Measurements from ENCODE around the gene RAB37. TPM values are rescaled to one million over a fixed set of nuclear protein-coding genes. Genes with fewer than 3 reads are reported as not detected.

Gene RAB37
- total RNA-seq, 1 donor = 79.7 TPM

DNA sequence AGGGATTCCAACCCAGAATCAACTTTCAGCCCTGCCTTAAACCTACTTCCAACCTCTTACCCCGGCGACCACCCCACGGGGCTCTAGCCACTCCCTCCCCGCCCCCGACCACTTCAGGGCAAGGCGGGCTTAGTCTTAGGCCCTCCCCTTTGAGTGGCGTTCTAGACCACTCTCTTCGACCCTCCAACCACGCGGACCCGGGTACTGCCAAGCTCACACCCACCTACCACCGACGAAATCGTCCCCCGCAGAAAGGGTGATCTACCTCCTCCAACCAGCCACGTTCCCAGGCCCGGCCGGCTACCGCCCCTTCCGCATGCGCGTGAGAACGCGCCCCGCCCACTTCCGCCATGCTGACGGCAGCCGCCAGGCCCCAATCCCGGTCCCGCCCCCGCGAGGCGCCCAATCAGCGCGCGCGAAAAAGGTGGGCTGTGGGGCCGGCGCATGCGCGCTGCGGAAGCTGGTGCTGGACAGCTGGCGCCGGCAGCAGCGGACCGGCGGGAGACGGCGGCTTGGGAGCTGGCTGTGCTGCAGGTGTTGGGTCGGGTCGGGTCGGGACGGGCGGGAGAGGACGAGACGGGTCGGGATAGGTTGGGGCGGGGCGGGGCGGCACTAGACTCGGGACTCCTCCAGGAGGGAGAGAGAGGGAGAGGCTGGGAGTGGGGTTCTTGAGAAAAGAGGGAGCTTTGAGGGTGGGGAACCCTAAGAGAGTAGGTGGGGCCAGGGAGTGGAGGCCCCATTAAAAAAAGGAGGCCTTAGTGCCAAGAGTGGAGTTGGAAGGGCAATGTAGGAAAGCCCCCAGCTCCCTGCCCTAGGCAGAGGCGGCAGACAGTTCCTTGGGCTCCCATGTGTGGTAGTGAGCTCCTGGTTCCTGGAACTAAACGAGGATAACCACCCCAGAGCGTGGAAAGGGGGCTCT is 39.2 kb downstream of the RAB37 start, which contains the start of gene NAT9:
NAT9 (minus strand) TSS at position 302 of the 919 bp plus-strand sequence. CDS start 647 bp downstream, outside the sequence.
- DNase-seq (ENCODE audit: low read depth in 2 of 3, low spot score in 2 of 3) = peak; percentile 96 to 98 (median 97)

DNA sequence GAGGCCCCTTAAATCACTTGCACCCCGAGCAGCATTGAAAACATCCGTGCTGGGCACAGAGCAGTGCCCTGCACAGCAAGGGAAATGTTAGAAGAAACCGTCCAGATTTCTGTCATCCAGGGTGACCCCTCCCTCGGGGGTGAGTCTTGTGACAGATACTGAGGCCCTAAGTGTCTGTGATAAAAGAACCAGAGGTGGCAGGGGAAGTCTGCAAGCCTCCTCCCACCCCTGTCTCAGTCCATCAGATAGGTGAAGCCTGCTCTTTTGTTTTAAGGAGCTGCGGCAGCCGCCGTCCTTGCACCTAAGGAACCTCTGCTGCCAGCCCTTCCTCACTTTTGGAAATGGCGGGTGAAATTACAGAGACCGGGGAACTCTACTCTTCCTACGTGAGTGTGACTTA is 39.9 kb downstream of the RAB37 start:
- DNase-seq (ENCODE audit: low read depth in 2 of 3, low spot score in 2 of 3) = no peak

- no peak for DNase-seq (ENCODE audit: low read depth in 2 of 3, low spot score in 2 of 3)
Observed at GRCh38 chr17:74777901-74778515, 41.0 kb downstream of the RAB37 start.

GRCh38 chr17:74778960-74779359 is 41.9 kb downstream of the RAB37 start:
- DNase-seq (ENCODE audit: low read depth in 2 of 3, low spot score in 2 of 3) = no peak

DNA sequence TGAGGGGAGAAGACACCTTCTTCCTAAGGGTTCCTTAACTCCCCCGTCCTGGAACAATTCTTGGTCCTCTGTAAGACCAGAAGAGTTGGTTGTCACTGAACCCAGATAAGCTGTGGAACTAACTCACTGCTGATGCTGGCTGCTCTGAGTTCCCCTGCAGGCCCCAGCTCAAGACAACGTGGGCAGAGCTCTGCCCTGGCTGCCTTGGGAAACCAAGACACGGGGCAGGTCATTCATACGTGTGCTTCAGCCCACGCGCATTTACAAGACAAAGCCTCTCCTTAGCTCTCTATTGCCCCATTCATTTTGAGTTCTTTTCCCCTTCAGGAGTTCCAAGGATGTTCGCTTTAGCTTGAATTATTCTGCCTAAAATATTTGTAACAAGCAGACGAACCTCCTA is 42.4 kb downstream of the RAB37 start:
- DNase-seq (ENCODE audit: low read depth in 2 of 3, low spot score in 2 of 3) = no peak

- DNase-seq (ENCODE audit: low read depth in 2 of 3, low spot score in 2 of 3) = peak in 2 of 3 donors; percentile 92 to 97
Observed at GRCh38 chr17:74779948-74780400, 42.9 kb downstream of the RAB37 start.

GRCh38 chr17:74780443-74781238 is 43.6 kb downstream of the RAB37 start:
- peak in 2 of 3 donors; percentile 68 to 80 for DNase-seq (ENCODE audit: low read depth in 2 of 3, low spot score in 2 of 3)

- no peak for DNase-seq (ENCODE audit: low read depth in 2 of 3, low spot score in 2 of 3)
Observed at GRCh38 chr17:74782571-74782970, 45.5 kb downstream of the RAB37 start.

GRCh38 chr17:74784125-74784810 is 47.2 kb downstream of the RAB37 start:
- DNase-seq (ENCODE audit: low read depth in 2 of 3, low spot score in 2 of 3) = peak in 1 of 3 donors; percentile 58

- DNase-seq (ENCODE audit: low read depth in 2 of 3, low spot score in 2 of 3) = no peak
Observed at GRCh38 chr17:74785096-74785980, 48.3 kb downstream of the RAB37 start.

GRCh38 chr17:74785981-74786360 is 48.9 kb downstream of the RAB37 start:
- no peak for DNase-seq (ENCODE audit: low read depth in 2 of 3, low spot score in 2 of 3)

DNA sequence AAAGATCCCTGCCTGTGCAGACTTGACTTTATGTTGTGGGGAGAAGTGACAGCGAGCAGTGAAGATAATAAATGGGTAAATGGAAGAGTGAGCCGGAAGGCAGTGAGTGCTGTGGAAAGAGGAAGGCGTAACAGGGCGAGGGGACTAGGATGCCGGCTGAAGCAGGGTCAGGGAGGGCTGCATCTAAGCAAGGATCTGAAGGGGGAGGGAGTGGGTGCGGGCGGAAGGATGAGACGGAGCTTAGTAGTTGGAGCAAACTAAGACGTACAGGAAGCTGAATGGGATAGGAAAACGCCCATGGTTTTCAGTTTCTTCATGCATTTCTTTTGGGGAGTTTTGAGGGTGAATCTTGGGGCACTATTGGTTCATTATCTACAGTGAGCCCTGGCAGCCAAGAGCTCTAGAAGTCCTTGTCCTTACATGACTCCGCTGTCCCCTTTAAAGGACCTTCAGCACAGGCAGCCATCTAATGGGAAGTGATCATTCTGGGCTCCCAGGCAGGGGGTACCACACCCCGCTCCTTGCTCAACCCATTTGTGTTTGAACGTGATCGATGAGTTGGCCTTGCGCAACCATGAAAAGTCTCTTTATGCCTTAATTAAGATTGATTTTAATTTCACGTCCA is 49.5 kb downstream of the RAB37 start:
- peak in 1 of 3 donors; percentile 42 for DNase-seq (ENCODE audit: low read depth in 2 of 3, low spot score in 2 of 3)

GRCh38 chr17:74790161-74791058 is 53.4 kb downstream of the RAB37 start:
- DNase-seq (ENCODE audit: low read depth in 2 of 3, low spot score in 2 of 3) = no peak

DNA sequence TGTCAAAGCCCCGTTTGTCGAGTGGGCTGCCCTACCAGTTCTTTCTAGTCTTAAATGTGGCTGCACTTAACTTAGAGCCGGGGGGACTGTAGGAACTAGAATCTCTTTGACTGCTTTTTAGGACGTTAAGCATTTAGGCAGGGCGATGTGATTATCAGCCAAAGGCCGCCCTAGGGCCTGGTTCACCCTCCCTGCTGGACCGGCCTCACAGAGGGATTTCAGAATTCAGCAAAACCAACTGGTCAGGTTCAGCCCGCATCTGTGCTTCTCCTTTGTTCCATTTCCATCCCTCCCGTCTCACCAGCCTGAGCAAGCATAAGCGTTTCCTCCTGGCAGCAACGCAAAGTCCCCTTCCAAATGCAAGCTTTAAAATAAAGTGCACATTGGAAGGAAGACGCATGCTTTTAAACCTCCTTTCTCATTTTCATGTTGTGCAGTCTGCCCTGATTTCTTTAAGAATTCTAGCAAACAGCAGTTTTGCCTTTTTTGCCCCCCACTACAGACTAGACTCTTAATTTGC is 55.6 kb downstream of the RAB37 start:
- DNase-seq (ENCODE audit: low read depth in 2 of 3, low spot score in 2 of 3) = no peak

DNA sequence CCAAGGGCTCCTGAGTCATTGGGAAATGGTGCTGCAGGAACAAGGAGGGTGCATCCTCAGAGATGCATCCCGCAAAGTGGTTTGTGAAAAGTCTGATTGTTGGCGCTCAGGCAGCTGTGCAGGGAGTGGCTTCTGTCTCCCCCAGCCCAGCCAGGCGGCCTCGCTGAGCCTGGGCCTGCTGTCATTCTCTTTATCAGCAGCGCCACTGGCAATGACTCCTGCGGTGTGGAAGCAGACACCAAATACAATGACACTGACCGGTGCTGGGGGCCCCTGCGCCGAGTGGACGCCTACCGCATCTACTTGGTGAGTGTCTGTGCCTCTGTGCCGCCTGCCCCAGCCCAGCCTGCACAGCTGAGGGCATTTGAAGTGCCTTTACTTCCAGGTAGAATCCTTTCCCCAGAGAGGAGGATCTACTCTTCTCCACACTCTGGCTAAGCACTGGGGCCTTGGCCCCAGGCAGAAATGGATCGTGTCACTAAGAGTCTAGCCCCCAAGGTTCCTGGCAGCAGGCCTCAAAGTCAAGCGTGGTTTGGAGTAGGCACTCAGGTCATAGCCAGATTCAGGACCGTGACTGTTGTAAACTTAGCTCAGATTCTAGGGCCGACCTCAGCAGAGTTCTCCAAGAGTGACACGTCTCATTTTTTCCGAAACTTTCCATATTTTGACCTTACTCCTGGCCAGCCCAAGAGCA is 58.4 kb downstream of the RAB37 start:
- no peak for DNase-seq (ENCODE audit: low read depth in 2 of 3, low spot score in 2 of 3)

DNA sequence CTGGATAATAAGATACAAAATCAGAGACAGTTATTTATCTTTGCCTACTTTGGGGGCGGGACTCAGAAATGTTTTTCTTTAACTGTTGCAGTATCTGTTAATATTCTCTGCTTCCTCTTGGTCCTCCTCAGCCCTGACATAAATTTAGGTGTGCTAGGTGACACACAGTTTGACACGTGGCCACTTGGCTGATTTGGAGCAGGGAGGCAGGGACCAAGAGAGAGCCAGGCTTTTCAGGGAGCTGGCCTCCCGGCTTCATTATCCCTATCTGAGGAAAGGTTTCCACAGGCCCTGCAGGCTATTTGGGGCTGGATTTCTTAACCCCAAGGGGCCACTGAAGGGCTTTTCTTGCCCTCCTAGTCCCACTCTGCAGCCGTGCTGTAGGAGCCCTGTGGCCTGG is 59.2 kb downstream of the RAB37 start:
- DNase-seq (ENCODE audit: low read depth in 2 of 3, low spot score in 2 of 3) = no peak

DNA sequence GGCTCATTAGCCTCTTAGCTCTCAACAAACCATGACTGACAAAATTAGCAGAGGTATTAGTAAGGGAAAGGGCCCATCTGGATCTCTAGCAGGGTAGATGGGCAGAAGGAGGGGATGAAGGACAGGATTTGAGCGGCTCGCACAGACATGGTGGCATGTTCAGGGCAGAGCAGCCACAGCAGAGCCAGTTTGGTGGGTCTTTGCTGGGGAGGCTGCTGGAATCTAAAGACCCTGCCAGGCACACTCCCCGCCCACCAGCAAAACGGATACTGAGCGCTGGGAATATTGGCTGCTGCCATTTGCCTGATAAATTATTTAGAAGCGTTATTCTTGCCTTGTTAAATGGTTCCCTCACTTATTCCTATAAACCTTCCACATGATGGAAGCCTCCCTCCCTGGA is 59.8 kb downstream of the RAB37 start:
- no peak for DNase-seq (ENCODE audit: low read depth in 2 of 3, low spot score in 2 of 3)
